Measurements from ENCODE around the gene YKT6.

GRCh38 chr7:44180631-44181030 is 20.1 kb upstream of the YKT6 start:
- TF ChIP-seq ZBTB17 (tag by site-specific recombination; IDR thresholded peaks at IDR 0.05) (no peak), ZFP3 (tag by site-specific recombination; IDR thresholded peaks at IDR 0.05; ENCODE audit: low read depth) (no peak), ZNF626 (tag by site-specific recombination; IDR thresholded peaks at IDR 0.05) (no peak), CTCF (tag by site-specific recombination; IDR thresholded peaks at IDR 0.05) (no peak), ZNF660 (tag by site-specific recombination; IDR thresholded peaks at IDR 0.05) (no peak), PBX3 (CRISPR knock-in tag; IDR thresholded peaks at IDR 0.05) (no peak), ZNF239 (tag by site-specific recombination; IDR thresholded peaks at IDR 0.05) (no peak)

Measured in HEK293 (cell line).